Psoas muscle (tissue), 8 donors: ENCODE results near the gene CADPS. TPM values are rescaled to one million over a fixed set of nuclear protein-coding genes. Genes with fewer than 3 reads are reported as not detected.

ENCODE experiments used
- ATAC-seq, 4 donors: fragments of 200-7000 bp; cut with Tn5 transposase; one replicate each; pipeline ENCODE4 v1.9.1; 2020; ENCODE audit warnings: moderate library complexity in 3 of 4, mild to moderate bottlenecking in 2 of 4
- DNase-seq, 2 donors: peaks; one replicate each; pipeline ENCODE4 v3.0.0-alpha.2; 2020
- H3K27ac ChIP-seq: fragments of 200-600 bp; one replicate; pipeline ENCODE4 v1.8.0; 2022
- H3K27me3 ChIP-seq, 3 donors: fragments of 200-600 bp in 1 of 3; one replicate each; pipeline versions ENCODE4 v1.6.1 to v1.8.0; 2013 to 2022; ENCODE audit warnings: low read length in 2 of 3, mild to moderate bottlenecking in 2 of 3, moderate library complexity in 1 of 3; ENCODE audit not compliant: insufficient read depth in 3 of 3
- H3K36me3 ChIP-seq, 2 donors: fragments of 200-600 bp in 1 of 2; one replicate each; pipeline versions ENCODE4 v1.6.1 to v1.8.0; 2013 to 2022; ENCODE audit warnings: low read depth in 1 of 2, mild to moderate bottlenecking in 1 of 2, moderate library complexity in 1 of 2; ENCODE audit not compliant: insufficient read depth in 1 of 2
- H3K4me1 ChIP-seq: fragments of 200-600 bp; one replicate; pipeline ENCODE4 v1.8.0; 2022
- H3K4me3 ChIP-seq: fragments of 200-600 bp; one replicate; pipeline ENCODE4 v1.8.0; 2022; ENCODE audit warnings: mild to moderate bottlenecking
- H3K9me3 ChIP-seq: fragments of 200-600 bp; one replicate; pipeline ENCODE4 v1.8.0; 2022
- CTCF ChIP-seq: fragments of 200-600 bp; IDR thresholded peaks from one replicate; pipeline ENCODE4 v1.8.0; 2022; ENCODE audit warnings: antibody characterized with exemption
- WGBS, 3 donors: extraction: QIAGEN DNeasy Blood & Tissue Kit; methylation state at CpG; one replicate each; pipeline versions ENCODE4 v1.1.6 to v1.1.7; 2013; 5-methylcytosine and 5-hydroxymethylcytosine counted together
- intact Hi-C, 2 donors: fragments of 100-400 bp; cut with DNase I; formaldehyde crosslinking; loops; one replicate each; pipeline versions ENCODE4 v1.11.0 to v1.14.2; 2022
- polyA plus RNA-seq, 3 donors: library from polyadenylated mRNA; stranded (reverse); fragments of 200-250 nt; gene quantifications; one replicate each; pipeline ENCODE4 v1.2.3, GENCODE V29; 2013
- total RNA-seq, 4 donors: library from RNA; stranded (reverse); fragmentation: NEBNext Ultra II Directional in 2 of 4; extraction: Animal tissue kit (Norgen Biotek cat#: 25700) in 2 of 4; gene quantifications; one replicate each; pipeline versions ENCODE4 v1.2.1 to v1.2.4, GENCODE V29; 2021 to 2023
- donor health status: healthy with polysubstance abuse.
- donor health status: DM: no; HTN: no; CAD: no; lungs with moderate emphysema.
- donor health status: Bipolar disorder and iron deficiency.
- donor health status: healthy.
- donor health status: DM: yes; HTN: yes; CAD: no.
- donor health status: DM: no; HTN: no; CAD: no.
- donor health status: DM: no; HTN: no; CAD: no.
- donor health status: DM: yes; HTN: yes; CAD: no.

The CADPS gene
- total and polyA plus RNA-seq, 7 donors, result 0.01 to 0.07 (median 0.04) TPM; not detected in 4

GRCh38 chr3:62777674-62778073 is 97.5 kb downstream of the CADPS start:
- no peaks in the 10 kb centered on the region for H3K4me1 ChIP-seq
- H3K4me3 ChIP-seq, result no peak overlapping the region
- H3K27ac ChIP-seq, result no peak overlapping the region
- 71 to 78% (median 76%) methylated on average over 4 of the region's 4 CpGs for WGBS, 3 donors
- ATAC-seq (no peak), DNase-seq (no peak)
- no peaks in the 10 kb centered on the region for H3K9me3 ChIP-seq
- no peak for TF ChIP-seq CTCF
- intact Hi-C loops, result no loop called here
- no peaks in the 10 kb centered on the region for H3K27me3 ChIP-seq
- H3K36me3 ChIP-seq, result no peaks in the 10 kb centered on the region

- no peak for TF ChIP-seq CTCF
- no peak for ATAC-seq
- no peaks in the 10 kb centered on the region for H3K36me3 ChIP-seq
- WGBS, 3 donors, result 77 to 85% (median 82%) methylated on average over 3 of the region's 3 CpGs
- no peaks in the 10 kb centered on the region for H3K9me3 ChIP-seq
- H3K27ac ChIP-seq, result no peak overlapping the region
- H3K27me3 ChIP-seq, result no peaks in the 10 kb centered on the region
- no peak overlapping the region for H3K4me3 ChIP-seq
- DNase-seq, result no peak
- intact Hi-C loops, result no loop called here
- no peaks in the 10 kb centered on the region for H3K4me1 ChIP-seq
These were observed 98.1 kb downstream of the CADPS start for GRCh38 chr3:62777130-62777529.

GRCh38 chr3:62774221-62774620 is 101.0 kb downstream of the CADPS start:
- DNase-seq (no peak), ATAC-seq (no peak)
- Histone ChIP-seq H3K4me3 (no peak overlapping the region), H3K9me3 (no peaks in the 10 kb centered on the region), H3K36me3 (no peaks in the 10 kb centered on the region), H3K4me1 (no peaks in the 10 kb centered on the region), H3K27ac (no peak overlapping the region), H3K27me3 (no peaks in the 10 kb centered on the region)
- intact Hi-C loops, result no loop called here
- TF ChIP-seq CTCF, result no peak
- WGBS, 3 donors, result 47 to 53% (median 48%) methylated on average over 2 of the region's 2 CpGs

- no peaks in the 10 kb centered on the region for H3K4me1 ChIP-seq
- no peak overlapping the region for H3K27ac ChIP-seq
- H3K36me3 ChIP-seq, result no peaks in the 10 kb centered on the region
- H3K27me3 ChIP-seq, result no peaks in the 10 kb centered on the region
- no peak overlapping the region for H3K4me3 ChIP-seq
- no peak for DNase-seq
- intact Hi-C loops, result no loop called here
- 57 to 61% (median 61%) methylated on average over 7 of the region's 7 CpGs for WGBS, 3 donors
- TF ChIP-seq CTCF, result no peak
- ATAC-seq, result no peak
- H3K9me3 ChIP-seq, result no peaks in the 10 kb centered on the region
These were observed 103.7 kb downstream of the CADPS start for GRCh38 chr3:62771331-62772072.

GRCh38 chr3:62768896-62769295 is 106.3 kb downstream of the CADPS start:
- WGBS, 3 donors, result 44 to 52% (median 45%) methylated on average over 2 of the region's 2 CpGs

More at GRCh38 chr3:62768896-62769295, 106.3 kb downstream of the CADPS start:
- no peak overlapping the region for H3K4me3 ChIP-seq
- DNase-seq (no peak), ATAC-seq (no peak)
- intact Hi-C loops, result no loop called here
- H3K4me1 ChIP-seq, result no peaks in the 10 kb centered on the region
- H3K27ac ChIP-seq, result no peak overlapping the region
- no peaks in the 10 kb centered on the region for H3K27me3 ChIP-seq
- no peaks in the 10 kb centered on the region for H3K36me3 ChIP-seq
- TF ChIP-seq CTCF, result no peak
- no peaks in the 10 kb centered on the region for H3K9me3 ChIP-seq
